Measurements from ENCODE around the gene SPPL2B. TPM values are rescaled to one million over a fixed set of nuclear protein-coding genes. Genes with fewer than 3 reads are reported as not detected.
"Not testable (repeated sequence)": the region's sequence is repeated elsewhere in the genome, so short reads cannot be mapped to it uniquely, and the experiment has no call there.

Gene SPPL2B
- total RNA-seq, result 10 to 100 TPM; 52.0 to 55.3 TPM

DNA sequence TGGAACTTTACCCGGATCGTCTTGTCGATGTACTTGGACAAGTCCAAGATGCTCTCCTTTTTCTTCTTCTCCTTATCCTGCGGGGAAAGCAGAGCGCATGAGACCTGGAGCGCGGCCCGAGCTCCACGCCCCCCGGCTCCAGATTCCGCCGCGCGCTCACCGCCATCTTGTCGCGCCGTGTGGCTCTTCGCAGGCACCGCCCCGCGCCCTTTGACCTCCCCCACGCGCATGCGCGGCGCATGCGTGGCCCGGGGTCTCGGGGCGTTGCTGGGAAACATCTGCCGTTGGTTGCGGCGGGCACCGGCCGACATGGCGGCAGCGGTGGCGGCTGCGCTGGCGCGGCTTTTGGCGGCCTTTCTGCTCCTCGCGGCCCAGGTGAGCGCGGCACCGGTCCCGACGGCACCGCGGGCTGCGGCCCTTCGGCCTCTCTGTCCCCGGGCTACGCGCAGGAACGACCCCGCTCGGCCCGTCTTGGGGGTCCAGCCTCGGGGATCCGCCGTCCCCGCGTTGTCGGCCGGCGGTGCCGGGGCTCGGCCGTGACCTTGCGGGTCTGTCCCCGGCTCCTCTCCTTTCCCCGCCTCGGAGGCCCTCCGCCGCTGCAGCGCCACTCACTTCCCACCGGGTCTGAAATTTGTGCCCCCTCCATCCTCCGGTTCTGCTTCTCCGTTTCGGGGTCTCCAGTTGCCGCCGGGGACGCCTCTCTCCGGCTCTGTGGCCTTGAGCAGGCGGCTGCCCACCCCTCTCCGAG is at the start of gene SPPL2B, which contains the start of gene LSM7:
TSS of gene SPPL2B (plus strand) at position 284 of the 748 bp plus-strand sequence. CDS start at position 310, 26 bp downstream.
TSS of gene LSM7 (minus strand) at position 186 of the 748 bp plus-strand sequence. CDS start at position 166, 20 bp downstream.
- no peaks in the 10 kb centered on the region for H3K9me3 Mint-ChIP-seq
- peak within 1 kb of the TSS; percentile 92 for H3K27ac Mint-ChIP-seq
- H3K4me1 Mint-ChIP-seq (ENCODE audit: low read depth), result peaks cover 71% of the 10 kb centered on the region
- H3K27me3 Mint-ChIP-seq (ENCODE audit: low read depth), result no peaks in the 10 kb centered on the region
- peak within 1 kb of the TSS; percentile 93 to 94 for H3K4me3 Mint-ChIP-seq
- H3K36me3 Mint-ChIP-seq (ENCODE audit: insufficient read depth in 2 of 2), result peaks cover 6 to 10% of the 10 kb centered on the region in 2 donors
- DNase-seq, result peak; percentile 92 to 96
- ATAC-seq (replicated peaks in 1 of 2), result peak; percentile 83 to 88

GRCh38 chr19:2280633-2281264 is 47.7 kb upstream of the SPPL2B start:
- H3K4me3 Mint-ChIP-seq, result no peak overlapping the region

DNA sequence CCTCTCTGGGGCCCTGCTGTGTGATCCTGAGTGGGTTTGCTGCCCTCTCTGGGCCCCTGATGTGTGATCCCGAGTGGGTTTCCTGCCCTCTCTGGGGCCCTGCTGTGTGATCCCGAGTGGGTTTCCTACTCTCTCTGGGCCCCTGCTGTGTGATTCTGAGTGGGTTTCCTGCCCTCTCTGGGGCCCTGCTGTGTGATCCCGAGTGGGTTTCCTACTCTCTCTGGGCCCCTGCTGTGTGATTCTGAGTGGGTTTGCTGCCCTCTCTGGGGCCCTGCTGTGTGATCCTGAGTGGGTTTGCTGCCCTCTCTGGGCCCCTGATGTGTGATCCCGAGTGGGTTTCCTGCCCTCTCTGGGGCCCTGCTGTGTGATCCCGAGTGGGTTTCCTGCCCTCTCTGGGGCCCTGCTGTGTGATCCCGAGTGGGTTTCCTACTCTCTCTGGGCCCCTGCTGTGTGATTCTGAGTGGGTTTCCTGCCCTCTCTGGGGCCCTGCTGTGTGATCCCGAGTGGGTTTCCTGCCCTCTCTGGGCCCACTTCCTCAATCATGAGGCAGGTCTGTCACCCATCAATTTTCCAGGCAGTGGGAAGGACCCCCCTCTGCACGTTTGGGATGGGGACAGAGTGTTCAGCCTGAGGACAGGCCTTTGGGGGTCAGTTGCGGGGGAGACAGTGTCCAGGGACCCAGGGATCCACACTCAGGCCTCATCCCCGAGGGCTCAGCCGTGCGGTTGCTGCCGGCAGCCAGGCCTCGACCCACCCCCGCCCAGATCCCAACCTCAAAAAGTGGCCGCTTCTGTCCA is 47.0 kb upstream of the SPPL2B start:
- peak in 1 of 2 donors; percentile 2 for ATAC-seq (replicated peaks in 1 of 2)
- H3K36me3 Mint-ChIP-seq (ENCODE audit: insufficient read depth in 2 of 2); DNase-seq; H3K27me3 Mint-ChIP-seq (ENCODE audit: low read depth); H3K9me3 Mint-ChIP-seq; H3K27ac Mint-ChIP-seq: not testable (repeated sequence)
- H3K4me3 Mint-ChIP-seq, result peak overlapping the region; percentile 51
- H3K4me1 Mint-ChIP-seq (ENCODE audit: low read depth), result peaks cover 15% of the 10 kb centered on the region

More at GRCh38 chr19:2280633-2281264, 47.7 kb upstream of the SPPL2B start:
- Mint-ChIP-seq H3K36me3 (ENCODE audit: insufficient read depth in 2 of 2) (no peaks in the 10 kb centered on the region), H3K27me3 (ENCODE audit: low read depth) (peaks cover 7% of the 10 kb centered on the region), H3K27ac (no peak overlapping the region), H3K4me1 (ENCODE audit: low read depth) (peaks cover 15% of the 10 kb centered on the region), H3K9me3 (no peaks in the 10 kb centered on the region)
- ATAC-seq (replicated peaks in 1 of 2) (no peak), DNase-seq (no peak)

GRCh38 chr19:2282062-2282861 is 46.2 kb upstream of the SPPL2B start, which contains the start of gene PEAK3:
TSS of gene PEAK3 (minus strand) at chr19:2282175. CDS start at chr19:2280931, 1,244 bp downstream.
- H3K27me3 Mint-ChIP-seq (ENCODE audit: low read depth), result peaks cover 7% of the 10 kb centered on the region
- no peaks in the 10 kb centered on the region for H3K36me3 Mint-ChIP-seq (ENCODE audit: insufficient read depth in 2 of 2)
- peaks cover 15% of the 10 kb centered on the region for H3K4me1 Mint-ChIP-seq (ENCODE audit: low read depth)
- H3K27ac Mint-ChIP-seq, result no peak within 1 kb of the TSS
- peak within 1 kb of the TSS; percentile 65 to 69 for H3K4me3 Mint-ChIP-seq
- peak; percentile 26 to 48 for ATAC-seq (replicated peaks in 1 of 2)
- DNase-seq, result peak in 1 of 2 donors; percentile 54
- H3K9me3 Mint-ChIP-seq, result no peaks in the 10 kb centered on the region

GRCh38 chr19:2282862-2283237 is 45.6 kb upstream of the SPPL2B start:
- DNase-seq (no peak), ATAC-seq (replicated peaks in 1 of 2) (no peak)
- H3K27me3 Mint-ChIP-seq (ENCODE audit: low read depth), result peaks cover 7% of the 10 kb centered on the region
- peak overlapping the region; percentile 65 to 69 for H3K4me3 Mint-ChIP-seq
- H3K36me3 Mint-ChIP-seq (ENCODE audit: insufficient read depth in 2 of 2), result no peaks in the 10 kb centered on the region
- H3K27ac Mint-ChIP-seq, result no peak overlapping the region
- no peaks in the 10 kb centered on the region for H3K9me3 Mint-ChIP-seq
- peaks cover 15% of the 10 kb centered on the region for H3K4me1 Mint-ChIP-seq (ENCODE audit: low read depth)

GRCh38 chr19:2283835-2284507 is 44.5 kb upstream of the SPPL2B start:
- DNase-seq, result no peak
- no peak overlapping the region for H3K4me3 Mint-ChIP-seq
- peaks cover 16% of the 10 kb centered on the region for H3K27me3 Mint-ChIP-seq (ENCODE audit: low read depth)
- no peaks in the 10 kb centered on the region for H3K9me3 Mint-ChIP-seq
- H3K27ac Mint-ChIP-seq, result no peak overlapping the region
- peaks cover 0 to 3% of the 10 kb centered on the region in 2 donors for H3K36me3 Mint-ChIP-seq (ENCODE audit: insufficient read depth in 2 of 2)
- no peak for ATAC-seq (replicated peaks in 1 of 2)
- H3K4me1 Mint-ChIP-seq (ENCODE audit: low read depth), result peaks cover 20% of the 10 kb centered on the region

- H3K4me3 Mint-ChIP-seq, result no peak overlapping the region
- H3K4me1 Mint-ChIP-seq (ENCODE audit: low read depth), result peaks cover 30% of the 10 kb centered on the region
- DNase-seq, result no peak
- no peaks in the 10 kb centered on the region for H3K9me3 Mint-ChIP-seq
- H3K27me3 Mint-ChIP-seq (ENCODE audit: low read depth), result peaks cover 23% of the 10 kb centered on the region
- peaks cover 3 to 4% of the 10 kb centered on the region in 2 donors for H3K36me3 Mint-ChIP-seq (ENCODE audit: insufficient read depth in 2 of 2)
- no peak overlapping the region for H3K27ac Mint-ChIP-seq
- no peak for ATAC-seq (replicated peaks in 1 of 2)
Observed at GRCh38 chr19:2286402-2287140, 41.9 kb upstream of the SPPL2B start.

DNA sequence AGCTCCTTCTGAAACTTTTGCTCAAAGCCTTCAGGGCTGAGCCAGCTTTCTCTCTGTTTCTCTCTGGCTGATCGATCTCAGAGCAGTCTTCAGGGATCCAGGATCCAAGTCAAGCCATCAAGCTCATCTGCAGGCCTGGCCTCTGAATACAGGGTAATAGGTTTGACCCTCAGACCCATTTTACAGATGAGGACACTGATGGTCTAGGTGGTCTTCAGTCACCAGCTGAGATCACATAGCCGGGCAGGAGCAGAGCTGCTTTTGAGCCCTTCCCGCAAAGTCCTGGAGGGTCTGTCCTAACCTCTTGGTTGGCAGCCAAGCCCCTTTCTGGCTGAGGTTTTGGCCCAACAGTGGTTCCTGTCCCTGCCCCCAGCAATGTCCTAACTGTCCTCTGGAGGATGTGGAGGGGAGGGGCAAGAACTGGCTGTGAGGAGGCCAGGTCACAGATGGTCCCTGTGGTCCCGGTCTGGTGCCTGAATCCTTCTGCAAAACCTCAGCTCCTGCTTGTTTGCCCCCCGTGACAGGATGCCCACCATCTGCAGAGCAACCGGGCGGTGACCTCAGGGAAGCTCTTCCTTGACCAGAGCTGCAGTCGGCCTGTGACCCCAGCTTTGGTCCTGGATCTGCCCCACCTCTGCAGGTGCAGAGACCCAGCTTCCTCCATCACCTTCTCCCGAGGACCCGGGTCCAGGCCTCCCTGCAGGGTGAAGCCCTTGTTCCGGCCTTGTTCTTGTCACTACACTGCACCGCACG is 40.7 kb upstream of the SPPL2B start:
- no peaks in the 10 kb centered on the region for H3K9me3 Mint-ChIP-seq
- peak overlapping the region; percentile 2 for H3K27ac Mint-ChIP-seq
- H3K4me1 Mint-ChIP-seq (ENCODE audit: low read depth), result peaks cover 20% of the 10 kb centered on the region
- no peak for DNase-seq
- no peak overlapping the region for H3K4me3 Mint-ChIP-seq
- H3K27me3 Mint-ChIP-seq (ENCODE audit: low read depth), result peaks cover 19% of the 10 kb centered on the region
- no peak for ATAC-seq (replicated peaks in 1 of 2)
- peaks cover 3 to 4% of the 10 kb centered on the region in 2 donors for H3K36me3 Mint-ChIP-seq (ENCODE audit: insufficient read depth in 2 of 2)

- H3K27ac Mint-ChIP-seq, result peak overlapping the region; percentile 78
- peaks cover 16% of the 10 kb centered on the region for H3K27me3 Mint-ChIP-seq (ENCODE audit: low read depth)
- DNase-seq, result no peak
- H3K4me3 Mint-ChIP-seq, result peak overlapping the region; percentile 89 to 94
- peaks cover 3 to 4% of the 10 kb centered on the region in 2 donors for H3K36me3 Mint-ChIP-seq (ENCODE audit: insufficient read depth in 2 of 2)
- H3K4me1 Mint-ChIP-seq (ENCODE audit: low read depth), result peaks cover 15% of the 10 kb centered on the region
- ATAC-seq (replicated peaks in 1 of 2), result no peak
- H3K9me3 Mint-ChIP-seq, result no peaks in the 10 kb centered on the region
Observed at GRCh38 chr19:2288338-2288817, 40.1 kb upstream of the SPPL2B start.

DNA sequence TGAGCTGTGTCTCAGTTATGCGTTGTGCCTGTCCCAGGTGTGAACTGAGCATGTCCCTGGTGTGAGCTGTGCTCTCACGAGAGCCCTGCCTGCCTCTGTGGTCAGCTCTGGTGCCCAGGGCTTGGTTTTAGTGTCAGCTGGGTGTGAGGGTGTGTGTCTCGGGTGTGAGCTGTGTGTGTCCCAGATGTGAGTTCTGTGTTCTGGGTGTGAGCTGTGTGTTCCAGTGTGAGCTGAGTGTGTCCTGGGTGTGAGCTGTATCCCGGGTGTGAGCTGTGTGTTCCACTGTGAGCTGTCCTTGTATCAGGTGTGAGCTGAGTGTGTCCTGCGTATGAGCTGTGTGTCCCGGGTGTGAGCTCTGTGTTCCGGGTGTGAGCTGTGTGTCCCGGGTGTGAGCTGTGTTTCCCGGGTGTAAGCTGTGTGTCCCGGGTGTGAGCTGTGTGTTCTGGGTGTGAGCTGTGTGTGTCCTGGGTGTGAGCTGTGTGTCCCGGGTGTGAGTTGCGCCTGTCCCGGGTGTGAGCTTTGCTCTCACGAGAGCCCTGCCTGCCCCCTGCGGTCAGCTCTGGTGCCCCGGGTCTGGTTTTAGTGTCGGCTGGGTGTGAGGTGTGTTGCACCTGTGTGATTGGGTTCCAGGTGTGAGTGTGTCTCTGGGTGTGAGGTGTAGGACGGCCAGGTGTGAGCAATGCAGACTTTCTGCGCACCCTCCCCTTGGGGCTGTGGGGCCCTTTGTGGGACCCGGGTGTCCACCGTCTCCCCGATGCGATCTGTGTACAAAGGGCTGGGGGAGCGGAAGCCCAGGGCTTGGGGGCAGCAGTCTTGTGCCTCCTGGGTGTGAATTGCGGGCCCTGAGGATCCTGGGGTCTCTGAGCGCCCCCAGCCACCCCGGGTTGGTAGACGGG is 39.4 kb upstream of the SPPL2B start:
- peak overlapping the region; percentile 78 for H3K27ac Mint-ChIP-seq
- no peak for DNase-seq
- no peaks in the 10 kb centered on the region for H3K9me3 Mint-ChIP-seq
- ATAC-seq (replicated peaks in 1 of 2), result peak; percentile 18 to 27
- peaks cover 3 to 4% of the 10 kb centered on the region in 2 donors for H3K36me3 Mint-ChIP-seq (ENCODE audit: insufficient read depth in 2 of 2)
- H3K4me3 Mint-ChIP-seq, result peak overlapping the region; percentile 89 to 94
- H3K27me3 Mint-ChIP-seq (ENCODE audit: low read depth), result peaks cover 16% of the 10 kb centered on the region
- H3K4me1 Mint-ChIP-seq (ENCODE audit: low read depth), result peaks cover 15% of the 10 kb centered on the region
